Spleen (tissue), 7 donors: ENCODE results near the gene ACTR3C.

Experiments
- CTCF ChIP-seq, 11 experiments: fragments of 200-600 bp in 7 of 11; fragments of 450-650 bp in 4 of 11; sonication (generic) in 4 of 11; IDR thresholded peaks in 8 of 11; conservative IDR thresholded peaks in 3 of 11; 1 replicate in 7 of 11; 2 replicates in 4 of 11; pipeline versions ENCODE4 v1.4.0 to v1.8.0; 2016 to 2021; ENCODE audit warnings: antibody characterized with exemption in 11 of 11, inconsistent platforms in 4 of 11, mild to moderate bottlenecking in 1 of 11
- POLR2A ChIP-seq, 3 donors: fragments of 450-650 bp; IDR thresholded peaks; one replicate each; pipeline ENCODE4 v1.5.1; 2017; ENCODE audit warnings: antibody characterized with exemption in 3 of 3, mild to moderate bottlenecking in 1 of 3
- donor health status: DM: no; HTN: no; CAD: no; lungs with moderate emphysema.
- donor health status: DM: no; HTN: no; CAD: no.
- donor health status: DM: no; HTN: no; CAD: no.

GRCh38 chr7:150355666-150356059, 32.3 kb upstream of the ACTR3C start:
- no peak for TF ChIP-seq CTCF (IDR thresholded peaks at IDR 0.05 in 8 of 11, conservative IDR thresholded peaks at IDR 0.05 in 3 of 11)
- no peak for TF ChIP-seq POLR2A (IDR thresholded peaks at IDR 0.05)
